Body of pancreas (tissue), 4 donors: ENCODE data around the gene AGBL2. TPM values are rescaled to one million over a fixed set of nuclear protein-coding genes. Genes with fewer than 3 reads are reported as not detected.
"Not testable (repeated sequence)": the region's sequence is repeated elsewhere in the genome, so short reads cannot be mapped to it uniquely, and the experiment has no call there.

ENCODE experiments used
- ATAC-seq: fragments of 150-250 bp; one replicate; pipeline ENCODE4 v1.9.1; 2016
- DNase-seq, 4 donors: peaks; one replicate each; pipeline ENCODE4 v3.0.0-alpha.2; 2019
- H3K27ac ChIP-seq, 4 donors: fragments of 200-600 bp; sonication (generic); 1 replicate in 3 of 4; 2 replicates in 1 of 4; pipeline versions ENCODE4 v1.5.1 to v1.6.1; 2016 to 2019; ENCODE audit warnings: mild to moderate bottlenecking in 1 of 4, mixed read lengths in 1 of 4, moderate library complexity in 1 of 4
- H3K27me3 ChIP-seq, 2 donors: fragments of 200-600 bp; sonication (generic); one replicate each; pipeline ENCODE4 v1.6.0; 2016; ENCODE audit warnings: mild to moderate bottlenecking in 1 of 2
- H3K36me3 ChIP-seq, 2 donors: fragments of 200-600 bp; sonication (generic); replicated peaks in 1 of 2; 2 replicates each; pipeline ENCODE4 v1.5.1; 2016; ENCODE audit warnings: low read depth in 2 of 2; ENCODE audit not compliant: insufficient read depth in 1 of 2
- H3K4me1 ChIP-seq: fragments of 200-600 bp; sonication (generic); one replicate; pipeline ENCODE4 v1.6.0; 2016
- H3K4me3 ChIP-seq, 2 donors: fragments of 200-600 bp; sonication (generic); 1 replicate in 1 of 2; 2 replicates in 1 of 2; pipeline ENCODE4 v1.5.1; 2016 to 2019
- H3K9me3 ChIP-seq, 3 donors: fragments of 200-600 bp; sonication (generic); 1 replicate in 2 of 3; 2 replicates in 1 of 3; pipeline ENCODE4 v1.5.1; 2016
- POLR2A ChIP-seq, 3 donors: fragments of 450-650 bp; IDR thresholded peaks; one replicate each; pipeline ENCODE4 v1.6.1; 2016; ENCODE audit warnings: antibody characterized with exemption in 3 of 3, mild to moderate bottlenecking in 2 of 3
- WGBS, 2 donors: methylation state at CpG; one replicate each; pipeline ENCODE4 v1.1.5; 2017; 5-methylcytosine and 5-hydroxymethylcytosine counted together
- intact Hi-C: fragments of 100-400 bp; cut with DNase I; formaldehyde crosslinking; loops from one replicate; pipeline ENCODE4 v1.15.1; 2023
- total RNA-seq, 2 donors: library from RNA; depleted of rRNA; stranded (reverse); fragments of >200 nt; gene quantifications; one replicate each; pipeline ENCODE4 v1.1.0, GENCODE V29; 2016
- TF ChIP-seq, protein P1 (sequence below), 7 experiments: fragments of 450-650 bp in 4 of 7; fragments of 200-600 bp in 3 of 7; sonication (generic) in 3 of 7; IDR thresholded peaks; one replicate each; pipeline ENCODE4 v1.5.1; 2016 to 2019; ENCODE audit warnings: antibody characterized with exemption in 7 of 7

AGBL2 gene
- total RNA-seq, 2 donors from 2014 or later = 2.9 to 5.3 TPM

- intact Hi-C loops = loop anchor here (10.0 kb wide), 1 partner anchor 69 kb away; the partner anchor contains the start of gene AGBL2
- Histone ChIP-seq H3K27ac (no peak overlapping the region), H3K27me3 (no peaks in the 10 kb centered on the region), H3K4me1 (peaks cover 18% of the 10 kb centered on the region), H3K36me3 (no peaks in the 10 kb centered on the region), H3K9me3 (no peaks in the 10 kb centered on the region), H3K4me3 (no peak overlapping the region)
- WGBS, 2 donors = 78 to 80% methylated on average over 6 of the region's 6 CpGs
- ATAC-seq (no peak), DNase-seq (no peak)
- TF ChIP-seq POLR2A (IDR thresholded peaks at IDR 0.05) = no peak
Measured at GRCh38 chr11:47645500-47645899, 69.7 kb downstream of the AGBL2 start.

GRCh38 chr11:47642099-47642855, 72.9 kb downstream of the AGBL2 start, which contains the start of gene MTCH2:
Gene MTCH2 (minus strand): TSS chr11:47642559. CDS start chr11:47642465, 94 bp downstream.
- H3K27me3 ChIP-seq = no peaks in the 10 kb centered on the region
- peaks cover 20% of the 10 kb centered on the region for H3K4me1 ChIP-seq
- peaks cover 0 to 1% of the 10 kb centered on the region in 2 donors for H3K36me3 ChIP-seq
- peak within 1 kb of the TSS; percentile 82 to 91 (median 89) for H3K27ac ChIP-seq
- intact Hi-C loops = loop anchor here (10.0 kb wide), 1 partner anchor 73 kb away; the partner anchor contains the start of gene AGBL2
- peak; percentile 96 to 97 (median 96) for DNase-seq
- peak within 1 kb of the TSS; percentile 59 for H3K4me3 ChIP-seq
- 0 to 2% methylated on average over 27 to 71 of the region's 78 CpGs for WGBS, 2 donors
- ATAC-seq = peak; percentile 99
- H3K9me3 ChIP-seq = no peaks in the 10 kb centered on the region
- TF ChIP-seq, protein P1, sequence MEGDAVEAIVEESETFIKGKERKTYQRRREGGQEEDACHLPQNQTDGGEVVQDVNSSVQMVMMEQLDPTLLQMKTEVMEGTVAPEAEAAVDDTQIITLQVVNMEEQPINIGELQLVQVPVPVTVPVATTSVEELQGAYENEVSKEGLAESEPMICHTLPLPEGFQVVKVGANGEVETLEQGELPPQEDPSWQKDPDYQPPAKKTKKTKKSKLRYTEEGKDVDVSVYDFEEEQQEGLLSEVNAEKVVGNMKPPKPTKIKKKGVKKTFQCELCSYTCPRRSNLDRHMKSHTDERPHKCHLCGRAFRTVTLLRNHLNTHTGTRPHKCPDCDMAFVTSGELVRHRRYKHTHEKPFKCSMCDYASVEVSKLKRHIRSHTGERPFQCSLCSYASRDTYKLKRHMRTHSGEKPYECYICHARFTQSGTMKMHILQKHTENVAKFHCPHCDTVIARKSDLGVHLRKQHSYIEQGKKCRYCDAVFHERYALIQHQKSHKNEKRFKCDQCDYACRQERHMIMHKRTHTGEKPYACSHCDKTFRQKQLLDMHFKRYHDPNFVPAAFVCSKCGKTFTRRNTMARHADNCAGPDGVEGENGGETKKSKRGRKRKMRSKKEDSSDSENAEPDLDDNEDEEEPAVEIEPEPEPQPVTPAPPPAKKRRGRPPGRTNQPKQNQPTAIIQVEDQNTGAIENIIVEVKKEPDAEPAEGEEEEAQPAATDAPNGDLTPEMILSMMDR (IDR thresholded peaks at IDR 0.05) = peak in 6 of 7 experiments; percentile 25 to 55 (median 40)
- peak; percentile 67 to 87 (median 84) for TF ChIP-seq POLR2A (IDR thresholded peaks at IDR 0.05)

DNA sequence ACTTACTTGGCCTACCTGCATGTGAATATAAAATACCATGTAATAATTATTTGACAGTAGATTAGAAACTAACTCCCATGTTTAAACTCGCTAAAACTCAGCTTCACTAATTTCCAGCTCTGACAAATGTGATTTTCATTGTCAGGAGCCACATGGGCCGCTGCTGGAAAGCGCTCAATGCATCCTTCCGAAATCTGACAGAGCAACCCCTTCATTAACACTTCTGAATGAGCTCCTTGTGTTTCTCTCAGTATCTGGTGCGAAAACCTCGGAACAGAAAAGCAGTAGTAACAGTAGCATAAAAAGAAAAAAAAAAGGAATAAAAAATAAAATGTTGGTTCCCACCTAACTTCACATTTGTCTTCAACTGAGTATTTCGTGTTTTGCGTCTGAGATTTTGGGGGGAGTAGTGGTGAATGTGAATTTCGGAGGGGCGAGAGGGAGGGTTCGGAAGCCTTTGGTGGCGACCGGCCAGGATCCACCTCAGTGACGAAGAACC, 73.5 kb downstream of the AGBL2 start:
- DNase-seq = no peak
- H3K4me3 ChIP-seq = peak overlapping the region; percentile 59
- ATAC-seq = no peak
- no peaks in the 10 kb centered on the region for H3K9me3 ChIP-seq
- TF ChIP-seq, protein P1 (IDR thresholded peaks at IDR 0.05) = no peak
- TF ChIP-seq POLR2A (IDR thresholded peaks at IDR 0.05) = no peak
- peak overlapping the region; percentile 82 to 91 (median 89) for H3K27ac ChIP-seq
- H3K4me1 ChIP-seq = peaks cover 20% of the 10 kb centered on the region
- intact Hi-C loops = loop anchor here (10.0 kb wide), 1 partner anchor 73 kb away; the partner anchor contains the start of gene AGBL2
- 5 to 6% methylated on average over 13 to 14 of the region's 14 CpGs for WGBS, 2 donors
- H3K27me3 ChIP-seq = no peaks in the 10 kb centered on the region
- H3K36me3 ChIP-seq = peaks cover 0 to 1% of the 10 kb centered on the region in 2 donors

DNA sequence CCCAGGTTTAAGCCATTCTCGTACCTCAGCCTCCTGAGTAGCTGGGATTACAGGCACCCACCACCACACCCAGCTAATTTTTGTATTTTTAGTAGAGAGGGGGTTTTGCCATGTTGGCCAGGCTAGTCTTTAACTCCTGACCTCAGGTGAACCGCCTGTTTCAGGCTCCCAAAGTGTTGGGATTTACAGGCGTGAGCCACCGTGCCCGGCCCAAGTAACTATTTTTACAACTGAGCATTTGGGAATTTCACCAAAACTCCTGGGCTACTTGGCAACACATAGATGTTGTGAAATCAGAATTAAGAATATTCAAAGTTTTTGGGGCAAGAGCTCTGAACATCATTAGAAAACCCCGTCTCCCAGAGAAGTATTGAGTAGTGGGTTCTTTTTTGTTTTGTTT, 74.7 kb downstream of the AGBL2 start:
- H3K27me3 ChIP-seq, H3K36me3 ChIP-seq, H3K27ac ChIP-seq, H3K4me3 ChIP-seq, DNase-seq, H3K9me3 ChIP-seq, ATAC-seq: not testable (repeated sequence)
- intact Hi-C loops = loop anchor here (10.0 kb wide), 1 partner anchor 74 kb away; the partner anchor contains the start of gene AGBL2
- H3K4me1 ChIP-seq = peaks cover 20% of the 10 kb centered on the region
- WGBS, 2 donors = 89 to 97% methylated on average over 5 to 6 of the region's 6 CpGs

DNA sequence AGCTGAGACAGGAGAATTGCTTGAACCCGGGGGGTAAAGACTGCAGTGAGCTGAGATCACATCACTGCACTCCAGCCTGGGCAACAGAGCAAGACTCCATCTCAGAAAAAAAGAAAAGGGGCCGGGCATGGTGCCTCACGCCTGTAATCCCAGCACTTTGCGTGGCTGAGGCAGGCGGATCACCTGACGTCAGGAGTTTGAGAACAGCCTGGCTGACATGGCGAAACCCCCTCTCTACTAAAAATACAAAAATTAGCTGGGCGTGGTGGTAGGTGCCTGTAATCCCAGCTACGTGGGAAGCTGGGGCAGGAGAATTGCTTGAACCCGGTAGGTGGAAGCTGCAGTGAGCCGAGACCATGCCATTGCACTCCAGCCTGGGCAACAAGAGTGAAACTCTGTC, 78.8 kb downstream of the AGBL2 start:
- H3K36me3 ChIP-seq = peaks cover 0 to 13% of the 10 kb centered on the region in 2 donors
- WGBS, 2 donors = 96 to 97% methylated on average over 10 to 11 of the region's 11 CpGs
- intact Hi-C loops, H3K9me3 ChIP-seq, DNase-seq, ATAC-seq, H3K27ac ChIP-seq, H3K4me3 ChIP-seq, H3K27me3 ChIP-seq, H3K4me1 ChIP-seq: not testable (repeated sequence)

DNA sequence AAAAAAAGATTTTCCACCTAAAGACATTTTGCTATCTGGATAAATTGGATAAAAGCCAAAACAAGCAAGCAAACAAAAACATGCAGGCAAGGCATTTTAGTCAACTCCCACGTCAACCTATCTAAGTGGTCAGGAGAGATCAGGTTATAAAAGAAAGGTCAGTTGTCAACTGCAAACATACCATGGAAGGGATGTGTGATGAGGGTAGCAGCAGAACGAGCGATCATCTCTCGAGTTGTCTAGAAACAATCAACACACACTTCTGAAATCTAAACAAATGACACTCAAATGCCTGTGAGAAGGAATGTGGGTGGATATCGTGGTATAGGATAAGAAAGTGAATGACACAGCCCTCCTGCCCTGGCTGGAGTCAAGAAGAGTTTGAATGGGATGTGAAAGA, 83.7 kb downstream of the AGBL2 start:
- intact Hi-C loops = no loop called here

More for the DNA sequence above, 83.7 kb downstream of the AGBL2 start:
- H3K4me3 ChIP-seq = no peak overlapping the region
- no peak for ATAC-seq
- H3K27me3 ChIP-seq = no peaks in the 10 kb centered on the region
- H3K4me1 ChIP-seq = no peaks in the 10 kb centered on the region
- WGBS, 2 donors = 57 to 71% methylated on average over 5 of the region's 5 CpGs
- no peaks in the 10 kb centered on the region for H3K9me3 ChIP-seq
- no peak for DNase-seq
- H3K27ac ChIP-seq = no peak overlapping the region
- H3K36me3 ChIP-seq = peaks cover 3 to 25% of the 10 kb centered on the region in 2 donors
- TF ChIP-seq POLR2A (IDR thresholded peaks at IDR 0.05) = no peak
- TF ChIP-seq, protein P1 (IDR thresholded peaks at IDR 0.05) = no peak
